Activated T-cell treated with anti-CD3 and anti-CD28 coated beads, Interleukin-2, amount 50 U/mL, for 48 hours (primary cell): ENCODE measurements around the gene ATOH8.

Experiments
- DNase-seq, 2 experiments: peaks; one replicate each; pipeline ENCODE4 v3.0.0-alpha.2; 2020

ATOH8 gene

GRCh38 chr2:85756822-85757435 lies 3.1 kb downstream of the ATOH8 start:
- DNase-seq: no peak

GRCh38 chr2:85757860-85758259 lies 4.1 kb downstream of the ATOH8 start:
- no peak for DNase-seq

GRCh38 chr2:85758361-85759256 lies 4.8 kb downstream of the ATOH8 start:
- DNase-seq: no peak

GRCh38 chr2:85759257-85759613 lies 5.4 kb downstream of the ATOH8 start:
- DNase-seq: no peak

GRCh38 chr2:85760371-85760770 lies 6.6 kb downstream of the ATOH8 start:
- DNase-seq: no peak

GRCh38 chr2:85760872-85761271 lies 7.1 kb downstream of the ATOH8 start:
- DNase-seq: no peak

GRCh38 chr2:85761512-85761944 lies 7.7 kb downstream of the ATOH8 start:
- DNase-seq: no peak

GRCh38 chr2:85761946-85762345 lies 8.2 kb downstream of the ATOH8 start:
- no peak for DNase-seq

GRCh38 chr2:85763132-85763531 lies 9.3 kb downstream of the ATOH8 start:
- no peak for DNase-seq

- no peak for DNase-seq
Observed at GRCh38 chr2:85763831-85764230, 10.0 kb downstream of the ATOH8 start.

GRCh38 chr2:85765081-85765731 lies 11.4 kb downstream of the ATOH8 start:
- no peak for DNase-seq

- no peak for DNase-seq
Observed at GRCh38 chr2:85766229-85766628, 12.4 kb downstream of the ATOH8 start.

GRCh38 chr2:85767803-85768665 lies 14.2 kb downstream of the ATOH8 start:
- DNase-seq: no peak

GRCh38 chr2:85768713-85769112 lies 14.9 kb downstream of the ATOH8 start:
- DNase-seq: no peak

- peak in 1 of 2 experiments; percentile 25 for DNase-seq
Observed at GRCh38 chr2:85769236-85769982, 15.6 kb downstream of the ATOH8 start.

GRCh38 chr2:85769983-85770362 lies 16.2 kb downstream of the ATOH8 start:
- DNase-seq: no peak

GRCh38 chr2:85770369-85770768 lies 16.6 kb downstream of the ATOH8 start:
- no peak for DNase-seq

- DNase-seq: no peak
Observed at GRCh38 chr2:85770786-85771409, 17.1 kb downstream of the ATOH8 start.

GRCh38 chr2:85771486-85771885 lies 17.7 kb downstream of the ATOH8 start:
- DNase-seq: no peak

GRCh38 chr2:85772019-85772745 lies 18.4 kb downstream of the ATOH8 start:
- DNase-seq: no peak
